ENCODE results near the gene CPNE6. TPM values are rescaled to one million over a fixed set of nuclear protein-coding genes. Genes with fewer than 3 reads are reported as not detected.

CPNE6 gene
- polyA plus RNA-seq, 1 of the 3 experiments (the other 2 are of a cell fraction): not detected

DNA sequence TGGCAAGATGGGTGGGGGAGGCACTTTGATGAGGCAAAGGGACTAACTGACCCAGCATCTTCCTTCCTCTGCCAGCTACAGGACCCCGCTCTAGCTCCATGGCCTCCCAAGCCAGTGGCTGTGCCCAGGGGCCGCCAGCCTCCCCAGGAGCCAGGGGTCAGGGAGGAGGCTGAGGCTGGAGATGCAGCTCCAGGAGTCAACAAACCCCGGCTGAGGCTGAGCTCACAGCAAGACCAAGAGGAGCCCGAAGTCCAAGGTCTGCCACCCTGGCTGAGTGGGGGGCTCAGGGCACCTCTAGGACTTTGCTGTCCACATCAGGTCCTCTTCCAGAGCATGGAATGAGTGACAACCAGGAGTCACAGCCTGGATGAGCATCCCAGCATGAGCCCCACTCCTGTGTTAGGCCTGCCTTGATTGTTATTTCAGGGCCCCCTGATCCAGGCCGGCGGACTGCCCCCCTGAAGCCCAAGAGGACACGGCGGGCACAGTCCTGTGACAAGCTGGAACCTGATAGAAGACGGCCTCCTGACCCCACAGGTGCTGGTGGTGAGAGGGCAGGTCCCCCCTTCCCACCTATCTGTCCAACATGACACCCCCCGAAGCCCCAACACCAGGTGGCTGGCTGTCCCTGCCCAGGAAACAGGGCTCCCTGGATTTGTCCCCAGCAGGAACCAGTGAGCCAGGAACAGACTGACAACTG lies 2.5 kb upstream of the CPNE6 start:
- Histone ChIP-seq H4K20me1 (ENCODE audit: insufficient read depth) (no peaks in the 10 kb centered on the region), H3F3A (replicated peaks; ENCODE audit: insufficient read depth) (no peaks in the 10 kb centered on the region), H2AFZ (ENCODE audit: low read depth) (no peak overlapping the region), H3K4me3 (ENCODE audit: low read depth in 2 of 2, low read length in 1 of 2) (no peak overlapping the region), H3K27me3 (ENCODE audit: insufficient read depth) (no peaks in the 10 kb centered on the region; the same call in 1 of the 2 replicates), H3K9me3 (no peaks in the 10 kb centered on the region), H3K27ac (ENCODE audit: low read depth in 2 of 2, low read length in 1 of 2) (no peak overlapping the region), H3K4me2 (no peak overlapping the region), H3K9ac (no peak overlapping the region), H3K36me3 (replicated peaks in 1 of 2; ENCODE audit: control insufficient read depth in 1 of 2, insufficient read depth in 2 of 2, low read length in 1 of 2) (no peaks in the 10 kb centered on the region), H3K79me2 (ENCODE audit: insufficient read depth) (no peaks in the 10 kb centered on the region), H3K9me2 (no peaks in the 10 kb centered on the region), H3K4me1 (ENCODE audit: control insufficient read depth in 1 of 2, insufficient read depth in 2 of 2, low read depth in 1 of 2, low read length in 1 of 2) (no peaks in the 10 kb centered on the region; a peak in 1 of 4 replicates)
- TF ChIP-seq JUND (IDR thresholded peaks at IDR 0.05): no peak
- no peak for TF ChIP-seq USF2 (IDR thresholded peaks at IDR 0.05; ENCODE audit: borderline replicate concordance, low read depth, low read length)
- no peak for TF ChIP-seq IRF3 (IDR thresholded peaks at IDR 0.05; ENCODE audit: low read depth, low read length)
- TF ChIP-seq NFIC (IDR thresholded peaks at IDR 0.05; ENCODE audit: borderline replicate concordance): no peak
- TF ChIP-seq ZBTB33 (IDR thresholded peaks at IDR 0.05; ENCODE audit: borderline replicate concordance, low read depth): no peak
- TF ChIP-seq TEAD4 (IDR thresholded peaks at IDR 0.05; ENCODE audit: borderline replicate concordance, insufficient read depth): no peak
- no peak for TF ChIP-seq REST (IDR thresholded peaks at IDR 0.05; ENCODE audit: low read depth, low read length)
- no peak for TF ChIP-seq RCOR1 (IDR thresholded peaks at IDR 0.05; ENCODE audit: low read length)
- POLR2A ChIA-PET: interaction anchor here (0.8 to 2.0 kb wide), 2 partner anchors 11 to 67 kb away, joined by 3 to 6 read pairs; partner anchors contain the start of gene PSME1
- CTCF ChIA-PET: interaction anchor here (1.0 to 42.8 kb wide), 4 partner anchors 10 to 31 kb away, joined by 3 to 1159 read pairs (median 151); partner anchors contain the start of gene PCK2
- 35% methylated on average over 4 of the region's 10 CpGs for WGBS (ENCODE audit: low lambda C conversion rate)
- no peak for DNase-seq

All from SK-N-SH (cell line).